Endothelial cell of umbilical vein (primary cell): ENCODE data around the gene AJM1. TPM values are rescaled to one million over a fixed set of nuclear protein-coding genes. Genes with fewer than 3 reads are reported as not detected.

Experiments
- BruUV-seq: library from RNA; stranded (reverse); fragments of 400-500 nt; replicated peaks from 2 replicates; lab custom pipeline; 2021; lab: Mats Ljungman, UMichigan
- CTCF ChIA-PET: fragments of 300-600, 350-600 bp; sonication (Branson Sonifier 250); formaldehyde crosslinking; loops from one replicate; lab custom pipeline; 2021; ENCODE audit warnings: antibody characterized with exemption, inconsistent platforms; lab: Charles Lee
- POLR2A ChIA-PET: fragments of 300-600, 350-600 bp; sonication (Branson Sonifier 250); formaldehyde crosslinking; loops from one replicate; lab custom pipeline; 2021; ENCODE audit warnings: antibody characterized with exemption, inconsistent platforms; lab: Charles Lee
- DNase-seq: peaks from one replicate; pipeline ENCODE4 v3.0.0-alpha.2; 2011; ENCODE audit warnings: low read depth, low spot score
- FAIRE-seq: peaks from 2 replicates; lab custom pipeline; 2011; peaks lifted over from hg19 to GRCh38; lab: Jason Lieb, UNC
- H2AFZ ChIP-seq: 2 replicates; pipeline ENCODE4 v1.6.0; 2012; ENCODE audit warnings: low read depth, low read length, control low read depth, inconsistent platforms
- H3K27ac ChIP-seq: 2 replicates; pipeline ENCODE4 v1.5.1; 2011; ENCODE audit warnings: low read depth, mild to moderate bottlenecking, control low read depth, low read length, moderate library complexity; ENCODE audit not compliant: insufficient read depth
- H3K27me3 ChIP-seq, 2 experiments: 2 replicates each; pipeline versions ENCODE4 v1.6.0 to v1.6.1; 2011; ENCODE audit warnings: low read length in 2 of 2, mixed read lengths in 1 of 2; ENCODE audit not compliant: control insufficient read depth in 2 of 2, insufficient read depth in 2 of 2
- H3K36me3 ChIP-seq, 2 experiments: 2 replicates in 1 of 2; 3 replicates in 1 of 2; pipeline ENCODE4 v1.5.1; 2011; ENCODE audit warnings: low read length in 2 of 2, mild to moderate bottlenecking in 1 of 2, moderate library complexity in 1 of 2; ENCODE audit not compliant: control insufficient read depth in 2 of 2, insufficient read depth in 2 of 2; ENCODE audit errors: extremely low read depth in 1 of 2
- H3K4me1 ChIP-seq: 3 replicates; pipeline ENCODE4 v1.5.1; 2011; ENCODE audit warnings: mild to moderate bottlenecking, low read length; ENCODE audit not compliant: control insufficient read depth, insufficient read depth; ENCODE audit errors: extremely low read depth
- H3K4me2 ChIP-seq: 2 replicates; pipeline ENCODE4 v1.6.1; 2011; ENCODE audit warnings: low read length, control low read depth, mixed read lengths; ENCODE audit not compliant: insufficient read depth
- H3K4me3 ChIP-seq, 3 experiments: fragments of 200-600 bp in 1 of 3; sonication (generic), shearing (Covaris generic) in 1 of 3; replicated peaks in 1 of 3; 2 replicates each; pipeline ENCODE4 v1.5.1; 2011 to 2016; ENCODE audit warnings: control low read depth in 3 of 3, low read length in 3 of 3, mild to moderate bottlenecking in 2 of 3, inconsistent platforms in 1 of 3, low read depth in 1 of 3, moderate library complexity in 1 of 3; ENCODE audit not compliant: insufficient read depth in 1 of 3
- H3K79me2 ChIP-seq: 2 replicates; pipeline ENCODE4 v1.6.0; 2012; ENCODE audit warnings: low read length, inconsistent platforms; ENCODE audit not compliant: control insufficient read depth, insufficient read depth
- H3K9ac ChIP-seq: replicated peaks from 2 replicates; pipeline ENCODE3; 2011; ENCODE audit warnings: low read length, control low read depth; ENCODE audit not compliant: insufficient read depth; ENCODE audit errors: extremely low read depth
- H3K9me1 ChIP-seq: replicated peaks from 3 replicates; pipeline ENCODE4 v1.6.0; 2011; ENCODE audit warnings: mild to moderate bottlenecking, low read length; ENCODE audit not compliant: control insufficient read depth, insufficient read depth; ENCODE audit errors: extremely low read depth
- H3K9me3 ChIP-seq: replicated peaks from 2 replicates; pipeline ENCODE4 v1.5.1; 2012; ENCODE audit warnings: low read length, inconsistent platforms; ENCODE audit not compliant: control insufficient read depth, insufficient read depth
- H4K20me1 ChIP-seq: replicated peaks from 2 replicates; pipeline ENCODE3; 2011; ENCODE audit warnings: mild to moderate bottlenecking, low read length; ENCODE audit not compliant: control insufficient read depth, insufficient read depth; ENCODE audit errors: extremely low read depth
- CTCF ChIP-seq, 2 donors: IDR thresholded peaks; 1 replicate in 1 of 2; 2 replicates in 1 of 2; pipeline ENCODE4 v1.5.1; 2011; ENCODE audit warnings: low read length in 2 of 2, mild to moderate bottlenecking in 2 of 2, moderate library complexity in 2 of 2, control low read depth in 1 of 2, inconsistent platforms in 1 of 2, low read depth in 1 of 2; ENCODE audit not compliant: insufficient read depth in 1 of 2; ENCODE audit errors: extremely low read depth in 1 of 2
- EZH2 ChIP-seq: IDR thresholded peaks from 2 replicates; pipeline ENCODE4 v1.6.1; 2012; ENCODE audit warnings: borderline replicate concordance, low read depth, mild to moderate bottlenecking, moderate library complexity, low read length, inconsistent platforms; ENCODE audit not compliant: severe bottlenecking
- FOS ChIP-seq: IDR thresholded peaks from 2 replicates; pipeline ENCODE4 v1.6.1; 2011; ENCODE audit warnings: mild to moderate bottlenecking, low read length, moderate library complexity, borderline replicate concordance; ENCODE audit not compliant: insufficient read depth
- GATA2 ChIP-seq: IDR thresholded peaks from 2 replicates; pipeline ENCODE4 v1.7.0; 2011; ENCODE audit warnings: low read depth, mild to moderate bottlenecking, moderate library complexity, mixed read lengths, low read length; ENCODE audit not compliant: insufficient read length, insufficient read depth
- JUN ChIP-seq: IDR thresholded peaks from 2 replicates; pipeline ENCODE4 v1.6.1; 2011; ENCODE audit warnings: borderline replicate concordance, low read depth; ENCODE audit not compliant: insufficient read length, insufficient read depth
- MAX ChIP-seq: IDR thresholded peaks from 2 replicates; pipeline ENCODE4 v1.6.1; 2011; ENCODE audit not compliant: insufficient read depth, insufficient read length
- MYC ChIP-seq: IDR thresholded peaks from one replicate; pipeline ENCODE4 v1.6.1; 2011; ENCODE audit warnings: mild to moderate bottlenecking, low read depth, low read length
- POLR2A ChIP-seq: IDR thresholded peaks from 2 replicates; pipeline ENCODE4 v1.6.1; 2012; ENCODE audit warnings: low read depth, mild to moderate bottlenecking, control low read depth, low read length
- POLR2AphosphoS5 ChIP-seq: IDR thresholded peaks from 2 replicates; pipeline ENCODE4 v1.6.1; 2012; ENCODE audit warnings: low read depth, mild to moderate bottlenecking, control low read depth, low read length, moderate library complexity; ENCODE audit not compliant: insufficient read depth
- dilution Hi-C: fragments of 300-500 bp; cut with MboI; formaldehyde crosslinking; loops from one replicate; pipeline ENCODE4 v1.15.0; 2019; ENCODE audit warnings: low sequenced_read_pairs; ENCODE audit not compliant: extremely low pct_ligation_motif_present
- intact Hi-C: fragments of 100-400 bp; cut with micrococcal nuclease; formaldehyde crosslinking; loops from one replicate; pipeline ENCODE4 v1.10.0; 2022
- polyA plus RNA-seq, 4 experiments: library from polyadenylated mRNA; depleted of rRNA in 3 of 4; stranded (reverse) in 3 of 4; unstranded in 1 of 4; fragments of >200 nt; gene quantifications; 2 replicates each; pipeline versions ENCODE4 v1.2.1 to v1.2.3, GENCODE V29; 2011 to 2012; ENCODE audit warnings: missing spikeins in 1 of 4
- total RNA-seq: library from RNA; stranded (reverse); gene quantifications from 2 replicates; pipeline ENCODE4 v1.2.3, GENCODE V29; 2021

AJM1 gene
- total and polyA plus RNA-seq, 2 donors (not counting 3 experiments of a cell fraction or from before 2014, with no cell fraction given), result 0.30 to 1.3 TPM

GRCh38 chr9:136820971-136821825 lies 21.1 kb upstream of the AJM1 start:
- ChIA-PET CTCF (interaction anchor here (1.0 to 3.8 kb wide), 5 partner anchors 19 to 214 kb away, joined by 3 to 17 read pairs (median 3); partner anchors contain the start of gene AJM1), POLR2A (interaction anchor here (1.0 kb wide), 1 partner anchor 13 kb away, joined by 7 read pairs; the partner anchor contains the start of gene RABL6)
- peak overlapping the region; percentile 38 for H3K9ac ChIP-seq
- no peaks in the 10 kb centered on the region for H3K27me3 ChIP-seq
- no peaks in the 10 kb centered on the region for H4K20me1 ChIP-seq
- H3K4me3 ChIP-seq, result peak overlapping the region in 2 of 3 experiments; percentile 2 to 36
- H3K4me2 ChIP-seq, result peak overlapping the region; percentile 26
- peaks cover 13% of the 10 kb centered on the region for H3K79me2 ChIP-seq
- H3K27ac ChIP-seq, result no peak overlapping the region
- intact Hi-C loops (no loop called here), dilution Hi-C loops (loop anchor here (25.0 kb wide), 1 partner anchor 116 kb away; the partner anchor contains the start of genes C8G and FBXW5)
- H3K9me3 ChIP-seq, result no peaks in the 10 kb centered on the region
- DNase-seq, result peak; percentile 51
- TF ChIP-seq GATA2 (no peak), EZH2 (no peak), POLR2AphosphoS5 (no peak), JUN (no peak), FOS (no peak), POLR2A (no peak), MYC (no peak), MAX (no peak), CTCF (IDR thresholded peaks at IDR 0.05; ENCODE audit: extremely low read depth in 1 of 2, insufficient read depth in 1 of 2, low read depth in 1 of 2, low read length in 2 of 2) (no peak)
- BruUV-seq, result no TSS peak
- no peaks in the 10 kb centered on the region for H3K9me1 ChIP-seq
- peak overlapping the region; percentile 36 for H2AFZ ChIP-seq
- FAIRE-seq, result peak; percentile 28
- H3K36me3 ChIP-seq, result peaks cover 2 to 18% of the 10 kb centered on the region in 2 experiments
- peaks cover 6% of the 10 kb centered on the region for H3K4me1 ChIP-seq
